GM19438 (cell line): ENCODE data around the gene MAP7.

Source experiments
- ATAC-seq: cut with Tn5 transposase; IDR thresholded peaks from one replicate; pipeline ENCODE4 v1.9.1; 2021; ENCODE audit warnings: low read depth; ENCODE audit not compliant: unreplicated experiment

Gene MAP7

DNA sequence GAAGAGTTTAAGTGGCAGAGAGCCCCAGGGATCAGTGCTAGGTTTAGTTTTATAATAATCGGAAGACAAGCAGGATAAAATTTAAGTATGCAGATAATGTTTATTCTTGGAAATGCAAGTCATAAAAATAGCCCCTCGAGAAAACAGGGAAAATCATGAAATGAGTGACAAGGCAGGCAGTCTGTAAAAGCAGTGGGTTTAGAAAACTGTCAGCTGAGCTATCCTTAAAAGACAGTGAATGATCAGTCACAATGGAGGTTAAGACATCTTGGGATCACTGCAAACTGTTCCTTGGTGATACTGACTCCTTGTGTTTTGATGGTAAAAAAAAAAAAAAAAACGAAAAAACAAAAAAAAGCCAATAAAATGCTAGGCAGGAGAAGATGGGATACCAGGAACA, 199.3 kb downstream of the MAP7 start:
- no peak for ATAC-seq

DNA sequence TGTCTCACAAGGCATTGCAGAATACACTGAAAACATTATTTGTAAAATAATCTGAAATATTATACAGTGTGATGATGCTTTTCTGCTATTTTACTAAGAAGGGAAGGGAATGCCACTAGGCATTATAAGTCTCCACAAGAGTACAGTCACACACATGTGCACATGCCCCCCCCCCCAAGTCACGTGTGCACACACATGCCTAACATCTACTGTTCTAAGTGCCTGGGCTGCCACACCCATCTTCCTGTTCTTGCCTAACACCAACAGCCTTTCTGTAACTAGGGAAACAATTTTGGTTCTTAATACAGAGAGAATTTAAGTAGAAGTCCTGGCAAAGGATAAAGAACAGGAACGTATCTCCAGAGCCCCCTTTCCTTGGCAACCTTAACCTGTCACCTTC, 202.4 kb downstream of the MAP7 start:
- ATAC-seq: no peak

DNA sequence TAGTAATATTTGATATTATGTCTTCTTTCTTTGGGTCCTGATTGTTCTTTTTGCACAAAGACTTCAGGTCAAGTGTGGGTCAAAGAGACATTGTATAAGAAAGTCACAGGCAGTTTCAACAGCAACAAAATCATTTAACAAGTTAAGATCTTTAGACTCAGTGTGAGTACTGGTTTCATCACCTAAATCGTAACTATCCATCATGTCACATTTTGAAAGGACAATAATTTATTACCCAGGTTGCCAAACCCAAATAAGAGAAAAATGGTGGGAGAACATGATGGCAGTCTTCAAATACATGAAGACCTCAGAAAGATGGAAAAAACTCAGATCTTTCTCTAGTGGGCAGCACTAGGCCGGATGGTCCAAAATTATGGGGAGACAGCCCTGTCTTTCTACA, 205.1 kb downstream of the MAP7 start:
- no peak for ATAC-seq

DNA sequence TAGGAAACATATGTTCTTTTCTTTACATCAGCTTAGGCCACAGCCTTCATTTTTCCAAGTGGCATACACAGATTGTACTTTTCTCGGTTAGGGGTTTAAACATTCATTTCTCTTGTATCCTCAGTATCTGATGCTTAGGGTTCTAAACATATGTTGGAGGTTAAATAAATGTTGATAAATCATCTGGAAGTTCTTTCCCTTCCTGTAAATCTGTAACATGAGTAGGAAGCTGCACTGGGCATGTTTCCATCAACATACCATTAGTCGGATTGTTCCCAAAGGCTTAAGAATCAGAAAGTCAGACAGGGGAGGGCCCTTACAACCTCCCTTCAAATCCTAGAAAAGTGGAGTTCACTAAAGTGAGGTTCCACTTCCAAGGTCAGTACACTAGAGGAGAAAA, 205.8 kb downstream of the MAP7 start:
- ATAC-seq: no peak

DNA sequence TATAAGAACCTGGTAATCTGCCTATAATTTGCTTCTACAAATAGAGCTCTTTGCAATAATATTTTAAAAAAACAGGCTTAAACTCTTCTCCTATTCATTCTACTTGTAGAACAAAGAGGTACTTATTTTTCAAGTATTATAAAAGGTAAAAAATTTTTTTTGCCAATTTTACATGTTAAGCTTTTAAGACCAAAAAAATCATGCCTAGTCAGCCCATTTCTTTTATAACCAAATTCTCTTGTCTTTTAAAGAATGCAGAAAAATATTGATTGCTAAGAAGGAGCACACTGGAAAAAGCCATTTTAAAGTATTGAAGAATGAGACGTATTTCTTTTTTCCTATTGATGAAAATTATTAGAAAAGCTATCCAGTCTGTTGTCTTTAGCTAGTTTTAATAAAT, 206.5 kb downstream of the MAP7 start:
- no peak for ATAC-seq

DNA sequence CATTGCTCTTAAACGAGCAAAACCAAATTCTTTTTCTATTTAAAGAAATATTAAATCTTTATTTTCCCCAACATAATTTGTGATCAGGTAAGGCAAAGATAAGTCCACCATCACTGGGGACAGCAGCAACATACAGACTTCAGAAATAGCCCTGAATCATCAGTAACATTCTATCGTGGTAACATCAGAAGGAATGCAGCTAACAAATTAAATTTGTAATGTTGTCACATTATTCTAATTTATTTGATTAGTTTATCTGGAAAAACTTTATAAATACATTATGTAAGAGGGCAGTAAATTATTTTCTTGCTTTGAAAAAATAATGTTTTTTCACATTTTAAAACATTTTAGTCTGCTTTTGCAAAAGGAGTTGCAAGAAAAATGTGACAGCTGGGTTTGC, 206.9 kb downstream of the MAP7 start:
- no peak for ATAC-seq

DNA sequence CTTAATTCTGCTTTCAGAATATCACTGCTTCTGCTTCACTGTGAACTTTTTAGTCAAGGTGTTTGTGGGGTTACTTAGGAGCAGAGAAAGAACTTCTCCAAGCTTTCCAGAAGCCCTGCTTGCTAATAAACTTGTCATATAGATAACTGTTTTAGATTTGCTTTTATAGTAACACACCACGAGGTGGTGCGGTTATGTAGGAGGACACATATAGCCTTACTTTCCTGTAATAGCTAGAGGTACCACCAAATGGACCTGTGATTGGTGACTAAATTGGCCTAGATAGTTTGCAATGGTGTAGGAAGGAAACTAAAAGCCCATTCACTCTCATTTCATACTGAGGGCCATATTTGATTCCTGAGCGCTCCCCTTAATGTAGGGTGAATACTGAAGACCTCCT, 208.3 kb downstream of the MAP7 start:
- ATAC-seq: no peak

DNA sequence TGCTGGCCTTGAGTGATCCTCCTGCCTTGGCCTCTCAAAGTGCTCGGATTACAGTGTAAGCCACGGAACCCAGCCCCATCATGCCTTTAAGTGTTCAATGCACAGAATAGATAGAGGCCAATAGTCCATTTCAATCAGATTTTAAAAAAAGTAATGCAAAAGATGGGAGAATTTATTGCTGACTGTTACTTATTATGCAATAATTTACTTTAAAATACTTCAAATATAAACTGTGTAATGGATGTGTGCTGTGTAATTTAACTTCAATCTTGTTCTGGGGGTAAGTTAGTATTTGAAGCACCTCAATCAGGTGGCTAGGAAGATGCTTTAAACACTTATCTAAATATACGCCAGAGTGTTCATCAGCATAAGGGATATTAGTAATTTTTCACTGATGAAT, 208.9 kb downstream of the MAP7 start:
- no peak for ATAC-seq

DNA sequence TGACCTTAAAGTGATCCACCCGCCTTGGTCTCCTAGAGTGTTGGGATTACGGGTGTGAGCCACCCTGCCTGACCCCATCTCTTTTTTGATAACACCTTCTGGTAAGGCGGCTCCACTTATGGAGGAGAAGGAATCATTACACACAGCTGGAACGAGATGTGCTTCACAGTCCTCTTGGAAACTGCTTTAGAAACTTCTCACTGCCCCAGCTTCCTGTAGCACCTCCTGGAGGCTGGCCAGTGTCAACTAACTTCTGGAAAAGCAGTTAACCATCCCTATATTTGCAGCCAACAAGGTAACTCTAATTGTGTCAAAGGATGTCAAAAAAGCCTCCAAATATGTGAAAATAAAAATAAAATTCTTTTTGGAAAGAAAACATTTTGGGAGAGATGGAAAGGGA, 211.7 kb downstream of the MAP7 start:
- ATAC-seq: no peak

DNA sequence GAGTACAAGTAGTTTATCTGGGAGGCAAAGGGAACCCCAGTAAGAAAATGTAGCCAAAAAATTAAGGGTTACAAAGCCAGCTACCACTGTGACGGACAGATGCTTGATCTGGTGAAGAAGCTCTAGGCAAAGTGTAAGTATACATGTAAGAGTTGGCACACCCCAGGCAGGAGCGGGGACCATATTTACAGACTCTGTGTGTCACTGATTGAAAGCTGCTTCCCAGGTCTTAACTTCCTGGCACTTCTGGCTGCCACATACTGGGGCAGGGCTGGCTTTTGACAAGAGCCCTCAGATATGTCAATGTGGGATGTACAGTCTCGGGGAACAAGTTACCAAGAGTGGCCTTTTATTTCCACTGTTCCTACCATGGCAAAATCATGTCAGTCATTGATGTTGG, 212.6 kb downstream of the MAP7 start:
- no peak for ATAC-seq

DNA sequence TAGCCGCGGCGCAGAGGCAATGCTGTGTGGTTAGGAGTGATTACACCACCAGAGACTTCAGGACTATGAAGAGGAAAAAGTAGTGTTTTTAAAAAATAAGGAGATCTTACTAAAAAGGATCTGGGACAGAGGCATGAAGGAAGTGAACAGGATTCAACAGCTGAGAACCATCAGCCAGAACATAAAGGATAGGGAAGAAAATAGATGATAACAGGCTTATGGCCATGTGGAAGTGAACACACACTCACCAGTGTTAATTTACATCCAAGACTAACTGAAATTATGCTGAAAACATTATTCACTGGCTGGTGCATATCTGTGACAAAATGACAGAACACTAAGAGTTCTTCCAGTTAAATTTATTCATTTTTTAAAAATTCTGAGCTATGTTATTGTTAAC, 213.1 kb downstream of the MAP7 start:
- ATAC-seq: no peak

DNA sequence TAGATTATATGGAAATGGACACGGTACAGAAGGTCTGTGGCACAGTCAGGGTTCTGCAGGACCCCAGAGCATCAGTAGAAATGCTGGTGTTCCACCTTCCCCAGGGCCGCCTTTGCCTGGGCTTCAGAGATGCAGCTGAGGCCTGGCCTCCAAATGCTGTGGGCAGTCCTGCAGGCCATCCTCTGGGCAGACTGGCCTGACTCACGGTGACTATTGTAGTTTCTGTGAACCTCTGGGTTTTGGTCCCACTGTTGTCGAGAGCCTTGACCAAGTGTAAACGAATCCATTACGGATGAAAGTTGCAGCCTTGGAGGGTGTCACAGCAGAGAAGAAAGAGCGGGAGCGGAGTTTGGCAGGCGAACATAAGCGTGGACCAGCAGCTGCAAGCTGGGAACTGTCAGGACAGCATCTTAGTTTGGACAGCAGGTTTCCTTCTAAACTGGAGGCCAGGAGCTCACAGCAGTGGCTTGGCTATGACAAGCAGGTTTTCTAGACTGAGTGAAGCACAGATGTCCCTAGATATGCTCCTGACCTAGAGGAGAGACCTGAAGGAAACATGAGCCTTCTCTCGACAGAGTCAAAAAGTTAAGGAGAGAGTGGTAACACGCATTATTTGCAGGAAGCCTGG, 214.4 kb downstream of the MAP7 start:
- ATAC-seq: no peak

DNA sequence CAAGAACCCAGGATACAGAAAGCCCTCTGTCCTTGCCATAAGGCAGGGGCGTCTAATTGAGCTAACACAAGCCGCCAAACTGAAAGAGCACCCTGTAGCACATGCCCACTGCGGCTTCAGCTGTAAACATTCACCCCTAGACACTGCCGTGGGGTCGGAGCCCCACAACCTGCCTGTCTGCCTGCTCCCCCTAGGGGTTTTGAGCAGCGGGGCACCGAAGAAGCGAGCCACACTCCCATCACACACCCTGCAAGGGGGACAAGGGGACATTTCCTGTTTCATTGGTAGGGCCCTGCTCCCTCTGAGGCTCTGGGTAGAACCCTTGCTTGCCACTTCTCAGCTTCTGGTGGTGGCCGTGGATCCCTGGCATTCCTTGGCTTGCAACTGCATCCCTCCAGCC, 215.4 kb downstream of the MAP7 start:
- ATAC-seq: no peak

DNA sequence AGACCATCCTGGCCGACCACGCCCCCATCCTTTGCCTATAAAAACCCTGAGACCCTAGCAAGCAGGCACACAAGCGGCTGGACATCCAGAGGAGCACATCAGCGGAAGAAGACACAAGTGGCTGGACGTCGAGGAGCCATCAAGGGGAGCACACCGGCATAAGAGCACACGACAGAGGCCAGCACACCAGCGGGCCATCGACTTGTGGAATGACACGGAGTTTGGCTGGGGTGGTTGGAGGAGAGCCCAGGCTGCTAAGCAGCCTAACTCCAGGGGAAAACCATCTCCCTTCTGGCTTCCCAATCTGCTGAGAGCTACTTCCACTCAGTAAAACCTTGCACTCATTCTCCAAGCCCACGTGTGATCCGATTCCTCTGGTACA, 215.8 kb downstream of the MAP7 start:
- no peak for ATAC-seq

DNA sequence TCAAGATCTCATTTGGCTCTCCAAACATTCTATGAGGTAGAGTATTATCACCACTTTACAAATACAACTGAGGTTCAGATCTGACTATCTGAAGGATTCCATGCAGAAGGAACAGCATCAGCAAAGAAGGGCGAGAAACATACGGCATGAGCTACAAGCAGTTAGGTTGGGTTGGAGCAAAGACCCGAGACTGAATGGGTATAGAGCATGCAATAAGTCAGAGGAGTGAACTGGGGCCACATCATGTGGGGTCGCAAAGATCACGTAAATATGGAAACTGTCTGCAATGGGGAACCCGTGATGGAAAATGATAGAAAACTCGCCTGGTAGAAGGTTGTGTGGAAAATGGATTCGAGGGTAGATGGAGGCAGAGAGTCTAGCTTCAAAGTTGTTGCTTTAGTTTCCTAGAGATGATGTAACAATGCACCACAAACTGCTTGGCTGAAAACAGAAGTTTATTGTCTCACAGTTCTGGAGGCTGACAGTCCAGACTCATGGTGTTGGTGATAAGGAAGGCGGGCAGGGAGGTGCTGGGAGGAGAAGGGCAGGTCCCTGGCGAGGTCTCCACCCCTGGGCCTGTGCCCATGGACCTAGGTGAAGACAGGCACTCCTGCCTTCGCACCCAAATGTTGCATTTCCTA, 216.3 kb downstream of the MAP7 start:
- ATAC-seq: no peak

DNA sequence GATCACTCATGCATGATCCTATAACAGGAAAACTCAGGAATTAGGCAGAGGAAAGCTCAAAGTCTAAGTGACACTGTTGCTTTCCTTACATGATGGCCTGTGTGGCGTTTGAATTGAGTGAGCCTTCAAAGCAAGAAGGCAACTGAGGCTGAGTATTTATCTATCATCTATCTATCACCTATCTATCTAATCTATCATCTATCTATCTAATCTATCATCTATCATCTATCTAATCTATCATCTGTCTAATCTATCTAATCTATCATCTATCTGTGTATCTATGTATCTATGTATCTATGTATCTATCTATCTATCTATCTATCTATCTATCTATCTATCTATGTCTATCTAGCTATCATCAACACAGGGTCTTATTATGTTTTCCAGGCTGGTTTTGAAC, 218.8 kb downstream of the MAP7 start:
- ATAC-seq: no peak

DNA sequence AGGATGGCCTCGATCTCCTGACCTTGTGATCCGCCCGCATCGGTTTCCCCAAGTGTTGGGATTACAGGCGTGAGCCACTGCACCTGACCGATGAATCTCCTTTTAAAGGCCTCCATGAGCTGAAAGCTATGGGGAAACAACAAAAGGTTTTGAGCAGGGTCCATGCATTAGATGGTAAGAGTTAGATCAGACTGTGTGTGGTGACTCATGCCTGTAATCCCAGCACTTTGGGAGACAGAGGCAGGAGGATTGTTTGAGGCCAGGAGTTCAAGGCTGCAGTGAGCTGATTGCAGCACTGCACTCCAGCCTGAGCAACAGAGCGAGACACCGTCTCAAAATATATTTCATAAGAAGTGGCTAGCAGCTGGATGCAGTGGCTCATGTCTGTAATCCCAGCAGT, 219.6 kb downstream of the MAP7 start:
- ATAC-seq: no peak

DNA sequence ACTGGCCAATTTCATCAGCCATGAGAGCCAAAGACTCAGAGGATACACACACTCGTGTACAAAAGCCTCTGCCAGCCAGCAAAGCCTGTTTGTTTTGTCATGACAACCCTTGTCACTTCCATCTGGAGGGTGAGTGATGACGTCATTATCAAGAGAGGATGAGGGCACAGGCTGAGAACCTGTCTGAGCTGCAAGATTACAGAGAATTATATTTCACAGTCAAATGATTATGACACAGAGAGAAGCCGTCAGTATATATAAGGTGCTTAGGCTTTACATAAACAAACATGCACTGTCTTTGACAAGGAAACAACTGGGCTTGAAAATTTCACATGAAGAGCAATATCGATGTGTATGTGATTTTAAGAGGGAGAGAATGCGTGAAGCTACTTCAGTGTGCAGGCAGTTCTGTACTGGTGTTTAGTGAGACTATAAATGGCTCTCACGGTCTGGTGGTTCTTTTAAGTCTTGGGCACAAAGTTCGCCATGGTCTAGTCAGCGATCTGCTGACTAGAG, 224.1 kb downstream of the MAP7 start:
- ATAC-seq: no peak

DNA sequence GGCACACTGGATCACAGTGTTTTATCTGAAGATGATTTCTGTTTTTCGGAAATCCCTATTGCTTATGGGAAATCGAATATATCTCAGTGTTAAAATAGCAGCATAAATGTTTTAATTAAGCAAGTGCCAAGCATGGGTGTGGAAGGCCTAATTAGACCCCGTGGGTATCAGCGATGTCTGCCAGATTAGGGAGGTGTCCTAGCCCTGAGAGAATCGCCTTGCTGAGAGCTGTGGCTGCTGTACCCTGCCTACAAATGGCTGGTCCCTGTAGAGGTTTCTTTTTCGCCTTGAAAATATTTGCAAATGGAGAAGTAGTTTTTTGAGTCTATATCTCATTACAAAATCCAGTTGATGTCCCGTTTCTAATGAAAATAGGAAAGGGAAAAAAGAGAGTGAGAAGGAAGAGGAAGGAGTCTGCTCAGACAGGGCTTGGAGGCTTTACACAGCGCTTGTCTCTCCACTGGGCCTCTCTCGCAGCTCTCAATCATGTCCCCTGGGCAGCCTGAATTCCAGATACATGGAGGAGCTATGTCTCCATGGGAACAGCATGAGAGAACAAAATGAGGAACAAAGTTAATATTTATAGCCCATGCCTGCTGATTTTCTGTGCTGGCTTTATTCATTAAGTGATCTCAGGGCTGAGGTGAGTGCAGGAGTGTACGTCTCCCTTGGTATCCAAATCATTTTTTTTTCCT, 225.4 kb downstream of the MAP7 start:
- ATAC-seq: no peak

DNA sequence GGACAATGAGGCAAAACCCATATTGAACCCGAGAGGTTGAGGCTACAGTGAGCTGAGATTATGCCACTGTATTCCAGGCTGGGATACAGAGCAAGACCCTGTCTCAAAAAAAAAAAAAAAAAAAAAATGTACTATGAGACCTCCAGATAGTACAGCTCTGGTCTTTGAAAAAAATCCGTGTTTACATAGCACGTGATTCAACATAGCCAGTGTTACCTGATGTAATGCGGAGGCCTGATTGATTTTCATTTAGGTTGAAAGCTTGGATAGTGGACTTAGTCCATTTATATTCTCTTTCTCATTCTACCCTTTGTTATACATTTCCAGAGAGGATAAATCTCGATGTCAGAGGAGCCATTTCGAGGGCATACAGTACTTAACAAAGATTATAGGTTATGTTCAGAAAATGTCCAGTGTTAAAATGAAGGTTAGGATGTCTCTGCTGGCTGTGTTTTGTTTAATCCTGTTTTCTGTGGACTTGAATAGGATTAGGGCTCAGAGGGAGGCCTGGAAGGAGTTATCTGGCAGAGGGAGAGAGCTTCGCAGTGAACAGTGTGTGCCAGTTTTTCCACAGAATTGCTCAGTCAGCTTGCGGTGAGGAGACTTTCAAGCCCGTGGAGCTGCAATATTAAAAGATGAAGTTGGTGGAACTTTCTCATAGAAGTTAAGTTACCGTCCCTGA, 226.7 kb downstream of the MAP7 start:
- ATAC-seq: no peak

DNA sequence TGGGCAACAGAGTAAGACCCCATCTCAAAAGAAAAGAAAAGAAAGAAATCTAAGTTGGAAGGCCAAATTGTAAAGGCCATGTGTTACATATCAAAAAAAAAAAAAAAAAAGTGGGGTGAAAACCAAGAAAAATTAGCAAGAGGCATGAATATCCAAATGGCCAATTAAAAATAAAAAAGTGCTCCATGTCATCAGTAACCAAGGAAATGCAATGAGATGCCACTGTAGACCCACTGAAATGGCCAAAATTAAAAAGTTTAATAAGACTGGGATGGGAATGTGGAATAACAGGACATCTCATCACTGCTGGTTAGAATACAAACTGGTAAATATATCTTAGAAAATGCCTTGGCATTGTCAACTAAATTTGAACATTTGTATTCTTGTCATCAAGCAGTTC, 230.5 kb downstream of the MAP7 start:
- ATAC-seq: no peak

DNA sequence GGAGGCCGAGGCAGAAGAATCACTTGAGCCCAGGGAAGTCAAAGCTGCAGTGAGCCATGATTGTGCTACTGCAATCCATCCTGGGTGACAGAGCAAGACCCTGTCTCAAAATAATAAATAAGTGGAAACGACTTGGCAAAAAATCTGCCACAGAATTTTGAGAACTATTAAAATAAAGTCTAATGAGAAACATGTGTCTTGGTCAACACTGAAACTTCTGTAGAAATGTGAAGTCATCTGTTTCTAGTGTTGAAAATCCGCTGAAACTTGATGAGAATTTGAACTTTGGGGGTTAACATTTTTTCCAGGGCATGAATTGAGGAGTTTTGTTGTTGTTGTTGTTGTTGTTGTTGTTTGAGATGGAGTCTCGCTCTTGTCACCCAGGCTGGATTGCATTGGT, 231.5 kb downstream of the MAP7 start:
- ATAC-seq: no peak
